Cardiac fibroblast (primary cell): ENCODE results near the gene PPP1R2.

ENCODE experiments used
- DNase-seq, 2 donors: peaks; one replicate each; pipeline versions ENCODE4 v3.0.0 to v3.0.0-alpha.2; 2010; ENCODE audit warnings: low read depth in 2 of 2
- H3K4me3 ChIP-seq, 2 donors: replicated peaks in 1 of 2; 1 replicate in 1 of 2; 2 replicates in 1 of 2; pipeline ENCODE4 v1.5.1; 2011; ENCODE audit warnings: low read depth in 2 of 2, low read length in 2 of 2, mild to moderate bottlenecking in 2 of 2, moderate library complexity in 1 of 2
- TF ChIP-seq, protein P1 (sequence below): IDR thresholded peaks from one replicate; pipeline ENCODE4 v1.5.1; 2011; ENCODE audit warnings: low read depth, mild to moderate bottlenecking, low read length, inconsistent platforms

PPP1R2 gene

DNA sequence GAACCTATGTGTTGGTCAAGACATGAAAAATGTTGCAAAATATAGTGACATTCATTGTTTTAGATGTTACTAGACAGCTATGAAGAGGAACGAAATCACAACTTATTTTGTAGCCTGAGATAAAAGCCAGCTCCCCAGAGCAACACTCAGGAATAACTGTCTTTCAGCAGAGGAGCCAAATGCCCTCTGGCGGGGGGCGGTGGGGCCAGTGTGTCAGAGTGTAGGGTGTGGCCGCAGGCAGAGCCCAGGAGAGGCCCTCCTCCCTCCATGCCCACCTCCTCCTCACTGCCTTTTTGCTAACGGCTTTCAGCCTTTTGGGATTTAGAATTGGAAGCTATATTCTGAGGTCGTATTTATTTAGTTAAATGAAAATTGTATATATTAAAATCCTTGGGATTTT is 23.7 kb upstream of the PPP1R2 start:
- DNase-seq = no peak
- TF ChIP-seq, protein P1, sequence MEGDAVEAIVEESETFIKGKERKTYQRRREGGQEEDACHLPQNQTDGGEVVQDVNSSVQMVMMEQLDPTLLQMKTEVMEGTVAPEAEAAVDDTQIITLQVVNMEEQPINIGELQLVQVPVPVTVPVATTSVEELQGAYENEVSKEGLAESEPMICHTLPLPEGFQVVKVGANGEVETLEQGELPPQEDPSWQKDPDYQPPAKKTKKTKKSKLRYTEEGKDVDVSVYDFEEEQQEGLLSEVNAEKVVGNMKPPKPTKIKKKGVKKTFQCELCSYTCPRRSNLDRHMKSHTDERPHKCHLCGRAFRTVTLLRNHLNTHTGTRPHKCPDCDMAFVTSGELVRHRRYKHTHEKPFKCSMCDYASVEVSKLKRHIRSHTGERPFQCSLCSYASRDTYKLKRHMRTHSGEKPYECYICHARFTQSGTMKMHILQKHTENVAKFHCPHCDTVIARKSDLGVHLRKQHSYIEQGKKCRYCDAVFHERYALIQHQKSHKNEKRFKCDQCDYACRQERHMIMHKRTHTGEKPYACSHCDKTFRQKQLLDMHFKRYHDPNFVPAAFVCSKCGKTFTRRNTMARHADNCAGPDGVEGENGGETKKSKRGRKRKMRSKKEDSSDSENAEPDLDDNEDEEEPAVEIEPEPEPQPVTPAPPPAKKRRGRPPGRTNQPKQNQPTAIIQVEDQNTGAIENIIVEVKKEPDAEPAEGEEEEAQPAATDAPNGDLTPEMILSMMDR = no peak
- no peak overlapping the region for H3K4me3 ChIP-seq

DNA sequence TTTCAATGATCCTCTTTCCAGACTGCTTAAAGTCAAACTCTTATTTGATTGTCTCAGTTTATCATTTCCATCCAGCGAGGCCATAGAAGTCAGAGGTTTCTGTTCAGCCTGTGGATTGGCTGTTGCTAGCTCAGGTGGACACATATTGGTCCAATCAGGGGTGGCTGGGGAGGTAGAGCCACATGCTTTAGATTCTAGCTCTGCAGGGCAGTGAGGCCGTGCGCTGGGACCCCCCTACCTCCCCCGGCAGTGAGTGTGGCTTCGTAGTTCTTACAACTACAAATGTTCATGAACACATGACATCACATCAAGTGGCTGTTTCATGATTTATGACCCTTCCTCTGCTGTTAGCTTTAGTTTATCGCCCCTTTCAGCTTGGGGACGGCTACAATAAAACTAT is 22.6 kb upstream of the PPP1R2 start:
- TF ChIP-seq, protein P1 = no peak
- DNase-seq = no peak
- no peak overlapping the region for H3K4me3 ChIP-seq

DNA sequence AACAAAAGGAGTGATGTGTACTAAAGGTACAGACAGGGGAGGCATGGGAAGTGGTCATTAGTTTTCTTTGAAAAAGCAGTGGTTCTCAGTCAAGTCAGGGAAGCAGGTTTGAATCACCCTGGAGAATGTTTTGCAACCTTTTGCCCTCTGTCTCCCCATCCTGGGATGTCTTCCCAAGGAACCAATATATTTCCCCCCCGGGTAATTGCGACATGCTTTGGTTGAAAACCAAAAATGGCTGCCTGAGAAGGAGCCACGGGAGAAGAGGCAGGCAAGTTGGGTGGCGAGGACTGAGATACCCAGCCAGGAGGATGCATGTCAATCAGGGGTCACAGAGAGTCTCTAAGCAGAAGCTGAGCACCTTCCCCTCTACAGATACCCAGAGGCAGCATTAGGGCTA is 20.2 kb upstream of the PPP1R2 start:
- H3K4me3 ChIP-seq = no peak overlapping the region
- TF ChIP-seq, protein P1 = no peak
- no peak for DNase-seq

DNA sequence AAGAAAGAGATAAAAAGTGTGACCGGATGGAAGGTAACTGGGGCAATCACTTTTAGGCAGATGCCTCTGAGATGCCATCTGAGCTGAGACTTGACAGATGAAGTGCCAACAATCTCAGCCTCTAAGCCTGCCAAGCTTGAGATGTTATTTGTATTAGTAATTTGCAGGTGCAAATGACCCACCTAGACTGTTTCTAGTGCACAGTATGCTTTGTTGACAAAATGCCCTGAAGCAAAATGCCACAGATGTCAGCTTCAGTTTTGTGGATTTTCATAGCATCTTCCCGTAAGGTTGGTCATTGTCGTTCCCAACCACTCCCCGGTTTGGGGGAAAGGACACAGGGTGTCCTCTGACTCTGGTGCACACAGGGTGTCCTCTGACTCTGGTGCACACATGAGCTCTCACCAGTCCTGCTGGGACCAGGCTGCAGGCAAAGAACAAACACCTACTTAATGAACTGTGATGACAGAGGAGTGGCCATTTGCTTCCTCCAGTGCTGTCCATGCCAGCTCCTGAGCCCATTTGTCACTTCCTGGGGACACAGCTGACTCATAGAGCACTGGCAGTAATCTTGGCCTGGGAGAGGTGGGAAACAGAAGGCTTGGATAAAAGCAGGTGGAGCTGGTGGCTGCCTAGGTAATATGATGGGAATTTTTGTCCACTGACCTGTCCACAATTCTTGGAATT is 16.7 kb upstream of the PPP1R2 start:
- TF ChIP-seq, protein P1 = no peak
- no peak for DNase-seq
- H3K4me3 ChIP-seq = no peak overlapping the region

DNA sequence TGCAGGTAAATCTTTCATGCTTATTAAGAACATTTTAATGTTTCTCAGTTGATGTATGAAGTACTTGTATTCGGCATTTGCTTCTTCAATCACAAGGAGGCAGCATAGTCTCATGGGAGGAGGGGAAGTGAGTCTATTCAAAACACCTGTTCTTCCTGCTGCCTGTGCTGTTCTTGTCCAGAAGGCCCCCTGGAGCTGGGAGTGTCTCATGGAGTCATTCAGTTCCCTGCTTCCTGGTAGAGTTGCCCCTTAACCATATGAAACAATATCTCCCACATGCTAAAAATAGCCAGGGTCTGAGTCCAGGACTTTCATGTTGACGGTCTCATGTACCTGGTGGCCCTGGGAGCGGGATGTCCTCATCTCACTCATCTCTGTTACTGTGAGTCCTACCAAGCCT is 15.5 kb upstream of the PPP1R2 start:
- no peak overlapping the region for H3K4me3 ChIP-seq
- peak; percentile 62 to 74 for DNase-seq
- TF ChIP-seq, protein P1 = peak; percentile 47

DNA sequence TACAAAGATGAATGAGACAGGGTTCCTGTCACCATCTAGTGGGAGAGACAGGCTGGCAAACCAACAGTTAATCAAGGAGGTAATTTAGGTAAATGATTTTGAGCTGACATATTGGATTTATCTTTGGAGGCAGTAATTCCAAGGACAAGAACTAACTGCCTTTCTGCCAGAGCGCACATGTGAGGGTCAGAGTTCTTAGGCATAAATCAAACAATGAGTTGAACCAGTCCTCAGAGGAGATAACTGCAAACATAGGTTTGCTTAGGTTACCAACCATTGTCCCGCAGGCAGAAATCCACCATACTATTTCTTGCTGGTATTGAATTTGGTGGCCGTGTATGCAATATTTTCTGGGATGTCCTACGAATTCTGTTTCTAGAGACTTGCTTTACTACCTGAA is 14.2 kb upstream of the PPP1R2 start:
- TF ChIP-seq, protein P1 = no peak
- H3K4me3 ChIP-seq = no peak overlapping the region
- no peak for DNase-seq

DNA sequence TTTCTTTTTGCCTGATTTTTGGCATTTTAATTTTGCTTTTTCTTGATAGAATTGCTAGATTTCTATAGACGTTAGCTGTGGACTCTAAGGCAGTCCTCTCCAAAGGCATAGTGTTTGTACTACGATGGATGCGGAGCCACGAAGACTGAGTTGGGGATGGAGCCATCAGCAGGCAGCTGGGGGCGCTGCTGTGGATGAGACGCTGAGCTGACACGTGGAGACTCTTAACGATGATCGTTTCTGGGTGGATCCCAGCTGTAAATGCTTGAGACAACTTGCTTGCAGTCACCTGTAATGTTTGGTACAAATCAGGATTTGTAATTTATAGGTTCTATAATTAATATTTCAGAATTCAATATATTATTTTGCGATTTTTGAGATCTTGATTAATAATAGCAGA is 13.3 kb upstream of the PPP1R2 start:
- TF ChIP-seq, protein P1 = peak; percentile 39
- H3K4me3 ChIP-seq = no peak overlapping the region
- peak in 1 of 2 donors; percentile 22 for DNase-seq
